Choroid plexus epithelial cell (primary cell): ENCODE data around the gene HOXA11.

ENCODE experiments used
- DNase-seq: peaks from one replicate; pipeline ENCODE4 v3.0.0-alpha.2; 2010; ENCODE audit warnings: low read depth
- H3K4me3 ChIP-seq: 2 replicates; pipeline ENCODE4 v1.5.1; 2011; ENCODE audit warnings: low read depth, mild to moderate bottlenecking, control low read depth, low read length, moderate library complexity
- TF ChIP-seq, protein P1 (sequence below): conservative IDR thresholded peaks from 2 replicates; pipeline ENCODE4 v1.5.1; 2011; ENCODE audit warnings: low read depth, mild to moderate bottlenecking, control low read depth, inconsistent platforms, low read length, moderate library complexity

The HOXA11 gene

DNA sequence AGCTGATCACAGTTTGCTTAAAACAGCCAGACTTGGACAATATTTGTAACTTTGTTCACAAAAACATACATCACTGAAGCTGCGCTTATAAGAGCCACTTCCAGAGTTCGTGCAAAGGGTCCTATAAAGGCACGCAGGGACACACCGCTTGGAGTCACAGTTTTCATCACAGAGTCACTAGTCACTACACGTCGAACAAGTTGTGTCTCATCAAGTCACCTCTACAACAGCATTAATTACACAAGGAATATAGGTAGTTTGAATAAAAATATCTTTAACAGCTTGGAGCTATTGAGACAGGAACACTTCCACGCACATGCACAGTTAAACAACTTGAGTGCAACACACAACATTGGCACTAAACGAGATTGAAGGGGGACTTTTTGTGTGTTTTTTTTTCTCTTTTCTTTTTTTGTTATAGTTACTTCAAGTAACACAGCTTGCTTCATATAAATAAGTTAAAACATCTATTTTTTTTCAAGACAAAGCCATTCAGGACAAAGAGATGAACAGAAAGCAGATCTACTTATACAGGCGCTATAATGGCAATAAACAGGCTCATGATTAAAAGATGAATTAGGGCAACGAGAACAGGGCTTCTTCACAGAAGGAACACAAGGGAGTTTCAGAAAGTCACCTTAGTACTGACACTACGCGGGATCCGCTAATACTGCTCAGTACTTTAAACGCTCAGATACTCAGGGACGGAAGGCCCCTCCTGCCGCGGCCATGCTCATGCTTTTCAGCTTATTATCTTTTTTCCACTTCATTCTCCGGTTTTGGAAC, 43.7 kb downstream of the HOXA11 start:
- no peak for DNase-seq
- no peak overlapping the region for H3K4me3 ChIP-seq
- TF ChIP-seq, protein P1, sequence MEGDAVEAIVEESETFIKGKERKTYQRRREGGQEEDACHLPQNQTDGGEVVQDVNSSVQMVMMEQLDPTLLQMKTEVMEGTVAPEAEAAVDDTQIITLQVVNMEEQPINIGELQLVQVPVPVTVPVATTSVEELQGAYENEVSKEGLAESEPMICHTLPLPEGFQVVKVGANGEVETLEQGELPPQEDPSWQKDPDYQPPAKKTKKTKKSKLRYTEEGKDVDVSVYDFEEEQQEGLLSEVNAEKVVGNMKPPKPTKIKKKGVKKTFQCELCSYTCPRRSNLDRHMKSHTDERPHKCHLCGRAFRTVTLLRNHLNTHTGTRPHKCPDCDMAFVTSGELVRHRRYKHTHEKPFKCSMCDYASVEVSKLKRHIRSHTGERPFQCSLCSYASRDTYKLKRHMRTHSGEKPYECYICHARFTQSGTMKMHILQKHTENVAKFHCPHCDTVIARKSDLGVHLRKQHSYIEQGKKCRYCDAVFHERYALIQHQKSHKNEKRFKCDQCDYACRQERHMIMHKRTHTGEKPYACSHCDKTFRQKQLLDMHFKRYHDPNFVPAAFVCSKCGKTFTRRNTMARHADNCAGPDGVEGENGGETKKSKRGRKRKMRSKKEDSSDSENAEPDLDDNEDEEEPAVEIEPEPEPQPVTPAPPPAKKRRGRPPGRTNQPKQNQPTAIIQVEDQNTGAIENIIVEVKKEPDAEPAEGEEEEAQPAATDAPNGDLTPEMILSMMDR: no peak

DNA sequence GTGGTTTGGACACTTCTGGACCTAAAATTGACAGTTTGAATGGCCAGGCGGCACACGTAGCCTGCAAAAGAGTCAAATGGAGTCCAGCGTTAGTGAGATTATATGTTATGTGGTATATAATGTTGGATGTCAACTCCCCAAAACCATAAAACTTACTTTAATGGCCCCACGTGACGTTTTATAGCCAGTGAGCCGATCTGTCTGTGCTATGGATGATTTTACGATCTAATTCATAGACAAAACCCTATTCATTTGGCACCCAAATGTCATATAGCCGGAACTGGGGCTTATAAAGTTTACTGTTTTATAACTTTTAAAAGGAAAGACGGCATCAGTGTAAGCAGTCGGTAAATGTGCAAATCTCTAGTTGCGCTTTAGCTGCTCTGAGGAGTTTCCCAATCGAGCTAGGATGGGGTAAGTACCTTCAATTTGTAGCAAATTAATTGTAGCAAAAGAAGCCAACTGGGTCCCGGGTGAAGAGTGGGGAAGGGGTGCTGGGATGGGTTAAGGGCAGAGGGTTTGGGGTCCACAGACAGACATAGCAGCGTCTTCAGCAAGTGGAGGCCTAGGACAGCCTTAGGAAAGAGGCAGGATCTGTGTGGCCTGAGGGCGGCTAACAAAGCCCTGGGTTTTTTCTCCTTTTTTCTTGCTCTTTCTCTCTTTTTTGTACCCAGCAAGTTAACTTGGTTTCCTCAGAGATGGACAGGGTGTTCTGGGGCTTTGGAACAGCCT, 44.7 kb downstream of the HOXA11 start:
- TF ChIP-seq, protein P1: no peak
- H3K4me3 ChIP-seq: no peak overlapping the region
- no peak for DNase-seq

- DNase-seq: no peak
- no peak overlapping the region for H3K4me3 ChIP-seq
- TF ChIP-seq, protein P1: no peak
Observed at GRCh38 chr7:27139334-27140125, 45.5 kb downstream of the HOXA11 start.

DNA sequence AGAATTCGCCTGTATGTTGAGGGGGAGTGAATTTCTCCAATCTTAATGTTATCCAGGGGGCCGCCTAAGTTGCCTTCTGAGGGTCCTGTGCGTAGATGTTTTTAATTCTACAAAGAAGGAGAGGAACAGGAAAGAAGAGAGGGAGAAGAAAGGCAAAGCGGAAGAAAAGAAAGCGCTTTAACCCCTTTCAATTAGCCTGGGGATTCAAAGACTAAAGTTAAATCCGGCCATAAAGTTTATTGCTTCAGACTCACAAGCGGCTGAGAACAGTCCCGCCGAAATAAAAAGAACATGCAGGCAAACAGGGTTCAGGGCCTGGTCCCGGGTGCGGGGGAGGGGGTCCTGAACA, 46.1 kb downstream of the HOXA11 start:
- DNase-seq: no peak
- TF ChIP-seq, protein P1: no peak
- no peak overlapping the region for H3K4me3 ChIP-seq

DNA sequence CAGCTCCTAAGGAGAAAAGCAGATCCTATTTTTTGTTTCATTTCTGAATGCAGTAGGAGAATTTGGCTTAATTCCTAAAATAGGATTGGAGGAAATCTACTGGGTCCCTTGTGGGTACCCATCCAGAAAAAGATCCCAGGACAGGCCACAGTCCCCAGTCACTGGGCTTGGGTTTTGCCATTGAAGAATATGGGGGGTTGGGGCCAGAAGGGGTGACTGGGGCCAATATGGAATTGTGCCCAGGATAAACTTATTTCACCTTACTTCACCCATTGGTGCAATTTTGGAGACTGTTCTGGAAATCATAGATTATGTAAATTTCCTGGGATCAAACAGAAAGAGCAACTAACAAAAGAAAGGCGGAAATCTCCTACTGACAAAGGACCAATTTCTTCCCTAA, 46.6 kb downstream of the HOXA11 start:
- DNase-seq: no peak
- TF ChIP-seq, protein P1: no peak
- H3K4me3 ChIP-seq: no peak overlapping the region

- no peak overlapping the region for H3K4me3 ChIP-seq
- TF ChIP-seq, protein P1: no peak
- no peak for DNase-seq
Observed at GRCh38 chr7:27137640-27138315, 47.3 kb downstream of the HOXA11 start.
